Measurements from ENCODE around the gene USP17L5.
A peak's percentile ranks its signal among the peaks of the same experiment; 100 is the strongest.
"Not testable (repeated sequence)": the region's sequence is repeated elsewhere in the genome, so short reads cannot be mapped to it uniquely, and the experiment has no call there.

Gene USP17L5

GRCh38 chr4:9381012-9381534 is 41.9 kb downstream of the USP17L5 start:
- not testable (repeated sequence) for H3K4me1 Mint-ChIP-seq; H3K27me3 Mint-ChIP-seq (ENCODE audit: low read depth, poor library complexity); H3K4me3 Mint-ChIP-seq; H3K36me3 Mint-ChIP-seq (ENCODE audit: low read depth); H3K27ac Mint-ChIP-seq
- TF ChIP-seq CTCF (IDR thresholded peaks at IDR 0.05): peak; percentile 56
- H3K9me3 Mint-ChIP-seq: peaks cover 26% of the 10 kb centered on the region
- DNase-seq: peak; percentile 47

DNA sequence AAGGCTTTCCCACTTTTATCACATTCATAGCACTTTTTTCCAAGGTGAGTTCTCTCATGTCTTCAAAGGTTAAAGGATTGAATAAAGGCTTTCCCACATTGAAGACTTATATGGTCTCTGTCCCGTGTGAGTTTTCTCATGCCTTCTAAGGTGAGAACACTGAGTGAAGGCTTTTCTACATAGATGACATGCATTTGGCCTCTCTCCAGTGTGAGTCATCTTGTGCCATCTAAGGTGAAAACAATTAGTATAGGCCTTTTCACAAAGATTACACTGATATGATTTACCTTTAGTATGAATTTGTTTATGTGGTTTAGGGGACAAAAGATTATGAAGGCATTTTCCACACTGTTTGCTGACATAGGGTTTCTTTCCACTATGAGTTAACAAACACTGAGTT is 44.9 kb downstream of the USP17L5 start:
- Mint-ChIP-seq H3K4me3 (no peak overlapping the region), H3K36me3 (ENCODE audit: low read depth) (no peaks in the 10 kb centered on the region), H3K9me3 (peaks cover 23% of the 10 kb centered on the region), H3K27ac (no peak overlapping the region), H3K4me1 (no peaks in the 10 kb centered on the region), H3K27me3 (ENCODE audit: low read depth, poor library complexity) (peaks cover 7% of the 10 kb centered on the region)
- no peak for TF ChIP-seq CTCF (IDR thresholded peaks at IDR 0.05)
- DNase-seq: no peak

DNA sequence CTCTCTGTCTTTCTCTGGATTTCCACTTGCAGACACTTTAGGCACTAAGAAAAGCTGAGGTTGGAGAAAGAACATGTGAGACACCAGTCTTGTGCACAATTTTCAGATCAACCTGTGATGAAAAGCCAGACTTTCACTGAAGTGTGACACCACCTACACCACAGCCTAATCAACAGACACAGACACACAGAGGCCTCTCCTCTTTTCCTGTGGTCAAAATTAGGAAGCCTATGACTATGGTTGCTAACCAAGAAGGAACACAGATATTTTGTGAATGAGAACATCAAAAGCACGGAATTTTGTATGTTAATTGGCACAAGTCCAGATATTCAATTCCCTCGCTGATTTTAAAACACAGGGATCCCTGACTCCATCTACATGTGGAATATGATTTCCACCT is 49.8 kb downstream of the USP17L5 start:
- H3K9me3 Mint-ChIP-seq: peaks cover 22% of the 10 kb centered on the region
- not testable (repeated sequence) for H3K27me3 Mint-ChIP-seq (ENCODE audit: low read depth, poor library complexity); H3K36me3 Mint-ChIP-seq (ENCODE audit: low read depth); H3K27ac Mint-ChIP-seq; H3K4me1 Mint-ChIP-seq; H3K4me3 Mint-ChIP-seq; DNase-seq

All from nephron progenitor cell (in vitro differentiated cells).